Endothelial cell of umbilical vein (primary cell): Measurements from ENCODE around the gene CEP20.

ENCODE experiments used
- EZH2 ChIP-seq: IDR thresholded peaks from 2 replicates; pipeline ENCODE4 v1.6.1; 2012; ENCODE audit warnings: borderline replicate concordance, low read depth, mild to moderate bottlenecking, moderate library complexity, low read length, inconsistent platforms; ENCODE audit not compliant: severe bottlenecking
- FOS ChIP-seq: IDR thresholded peaks from 2 replicates; pipeline ENCODE4 v1.6.1; 2011; ENCODE audit warnings: mild to moderate bottlenecking, low read length, moderate library complexity, borderline replicate concordance; ENCODE audit not compliant: insufficient read depth
- GATA2 ChIP-seq: IDR thresholded peaks from 2 replicates; pipeline ENCODE4 v1.7.0; 2011; ENCODE audit warnings: low read depth, mild to moderate bottlenecking, moderate library complexity, mixed read lengths, low read length; ENCODE audit not compliant: insufficient read length, insufficient read depth
- JUN ChIP-seq: IDR thresholded peaks from 2 replicates; pipeline ENCODE4 v1.6.1; 2011; ENCODE audit warnings: borderline replicate concordance, low read depth; ENCODE audit not compliant: insufficient read length, insufficient read depth
- MYC ChIP-seq: IDR thresholded peaks from one replicate; pipeline ENCODE4 v1.6.1; 2011; ENCODE audit warnings: mild to moderate bottlenecking, low read depth, low read length
- POLR2A ChIP-seq: IDR thresholded peaks from 2 replicates; pipeline ENCODE4 v1.6.1; 2012; ENCODE audit warnings: low read depth, mild to moderate bottlenecking, control low read depth, low read length
- POLR2AphosphoS5 ChIP-seq: IDR thresholded peaks from 2 replicates; pipeline ENCODE4 v1.6.1; 2012; ENCODE audit warnings: low read depth, mild to moderate bottlenecking, control low read depth, low read length, moderate library complexity; ENCODE audit not compliant: insufficient read depth
- TF ChIP-seq, protein P1 (sequence below), 2 donors: IDR thresholded peaks; 1 replicate in 1 of 2; 2 replicates in 1 of 2; pipeline ENCODE4 v1.5.1; 2011; ENCODE audit warnings: low read length in 2 of 2, mild to moderate bottlenecking in 2 of 2, moderate library complexity in 2 of 2, control low read depth in 1 of 2, inconsistent platforms in 1 of 2, low read depth in 1 of 2; ENCODE audit not compliant: insufficient read depth in 1 of 2; ENCODE audit errors: extremely low read depth in 1 of 2
- TF ChIP-seq, protein P2 (sequence below): IDR thresholded peaks from 2 replicates; pipeline ENCODE4 v1.6.1; 2011; ENCODE audit not compliant: insufficient read depth, insufficient read length

DNA sequence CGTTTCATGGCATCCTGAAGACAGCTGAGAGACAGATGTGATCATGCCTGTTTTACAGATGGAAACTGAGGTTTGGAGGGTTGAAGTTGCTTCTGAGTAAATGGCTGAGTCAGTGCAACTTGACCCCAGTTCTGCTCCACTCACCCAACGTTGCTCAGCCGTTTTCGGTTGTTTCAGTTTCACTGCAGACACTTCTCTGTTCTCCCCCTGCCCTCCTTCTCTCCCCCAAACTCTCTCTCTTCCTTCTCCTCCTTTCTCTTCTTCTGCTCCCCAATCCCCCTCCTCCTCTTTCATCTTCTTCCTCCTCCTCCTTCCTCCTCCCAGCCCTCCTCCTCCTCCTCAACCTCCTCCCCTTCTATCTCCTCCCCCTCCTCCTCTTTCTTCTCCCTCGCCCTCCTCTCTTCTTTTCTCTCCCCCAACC lies 9.4 kb upstream of the CEP20 start:
- TF ChIP-seq EZH2 (no peak), GATA2 (no peak), POLR2A (no peak), POLR2AphosphoS5 (no peak), FOS (no peak), JUN (no peak), MYC (no peak)
- TF ChIP-seq, protein P1, sequence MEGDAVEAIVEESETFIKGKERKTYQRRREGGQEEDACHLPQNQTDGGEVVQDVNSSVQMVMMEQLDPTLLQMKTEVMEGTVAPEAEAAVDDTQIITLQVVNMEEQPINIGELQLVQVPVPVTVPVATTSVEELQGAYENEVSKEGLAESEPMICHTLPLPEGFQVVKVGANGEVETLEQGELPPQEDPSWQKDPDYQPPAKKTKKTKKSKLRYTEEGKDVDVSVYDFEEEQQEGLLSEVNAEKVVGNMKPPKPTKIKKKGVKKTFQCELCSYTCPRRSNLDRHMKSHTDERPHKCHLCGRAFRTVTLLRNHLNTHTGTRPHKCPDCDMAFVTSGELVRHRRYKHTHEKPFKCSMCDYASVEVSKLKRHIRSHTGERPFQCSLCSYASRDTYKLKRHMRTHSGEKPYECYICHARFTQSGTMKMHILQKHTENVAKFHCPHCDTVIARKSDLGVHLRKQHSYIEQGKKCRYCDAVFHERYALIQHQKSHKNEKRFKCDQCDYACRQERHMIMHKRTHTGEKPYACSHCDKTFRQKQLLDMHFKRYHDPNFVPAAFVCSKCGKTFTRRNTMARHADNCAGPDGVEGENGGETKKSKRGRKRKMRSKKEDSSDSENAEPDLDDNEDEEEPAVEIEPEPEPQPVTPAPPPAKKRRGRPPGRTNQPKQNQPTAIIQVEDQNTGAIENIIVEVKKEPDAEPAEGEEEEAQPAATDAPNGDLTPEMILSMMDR (IDR thresholded peaks at IDR 0.05; ENCODE audit: extremely low read depth in 1 of 2, insufficient read depth in 1 of 2, low read depth in 1 of 2, low read length in 2 of 2): no peak
- TF ChIP-seq, protein P2, sequence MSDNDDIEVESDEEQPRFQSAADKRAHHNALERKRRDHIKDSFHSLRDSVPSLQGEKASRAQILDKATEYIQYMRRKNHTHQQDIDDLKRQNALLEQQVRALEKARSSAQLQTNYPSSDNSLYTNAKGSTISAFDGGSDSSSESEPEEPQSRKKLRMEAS: no peak
